GM19239 (cell line): ENCODE results near the gene SLC28A1.
"Not testable (repeated sequence)": the region's sequence is repeated elsewhere in the genome, so short reads cannot be mapped to it uniquely, and the experiment has no call there.

Experiments used
- DNase-seq: peaks from one replicate; pipeline ENCODE4 v3.0.0; 2011; ENCODE audit warnings: low spot score; ENCODE audit not compliant: insufficient read length
- FAIRE-seq: peaks from 2 replicates; lab custom pipeline; 2011; peaks lifted over from hg19 to GRCh38; lab: Jason Lieb, UNC

SLC28A1 gene

DNA sequence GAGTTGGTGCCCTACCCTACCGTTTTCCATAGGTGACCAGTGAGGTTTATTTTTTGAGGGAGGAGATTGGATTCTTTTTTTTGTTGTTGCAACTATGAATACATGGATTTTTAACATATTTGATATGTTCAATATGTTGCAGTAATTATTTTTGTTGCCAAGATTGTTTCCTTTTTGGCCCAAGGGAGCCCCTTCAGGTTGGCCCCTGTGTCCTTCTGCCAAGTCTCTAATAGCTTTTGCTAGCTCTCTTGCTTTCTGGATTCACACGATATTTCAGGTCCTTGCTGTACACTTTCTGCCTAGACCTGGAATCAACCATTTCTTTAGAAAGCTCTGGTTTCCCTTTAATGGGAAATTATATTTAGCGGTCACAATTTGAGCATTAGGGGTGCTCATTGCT is 22.7 kb upstream of the SLC28A1 start:
- DNase-seq (no peak), FAIRE-seq (no peak)

GRCh38 chr15:84862214-84862975 is 22.1 kb upstream of the SLC28A1 start:
- FAIRE-seq (no peak), DNase-seq (no peak)

- no peak for DNase-seq
These were observed 20.7 kb upstream of the SLC28A1 start for GRCh38 chr15:84863565-84864443.

GRCh38 chr15:84864444-84864795 is 20.0 kb upstream of the SLC28A1 start:
- FAIRE-seq: no peak
- DNase-seq: no peak

More at GRCh38 chr15:84863565-84864443, 20.7 kb upstream of the SLC28A1 start:
- no peak for FAIRE-seq

- no peak for DNase-seq
- no peak for FAIRE-seq
These were observed 19.3 kb upstream of the SLC28A1 start for GRCh38 chr15:84865074-84865569.

GRCh38 chr15:84868037-84868880 is 16.2 kb upstream of the SLC28A1 start:
- FAIRE-seq: no peak

DNA sequence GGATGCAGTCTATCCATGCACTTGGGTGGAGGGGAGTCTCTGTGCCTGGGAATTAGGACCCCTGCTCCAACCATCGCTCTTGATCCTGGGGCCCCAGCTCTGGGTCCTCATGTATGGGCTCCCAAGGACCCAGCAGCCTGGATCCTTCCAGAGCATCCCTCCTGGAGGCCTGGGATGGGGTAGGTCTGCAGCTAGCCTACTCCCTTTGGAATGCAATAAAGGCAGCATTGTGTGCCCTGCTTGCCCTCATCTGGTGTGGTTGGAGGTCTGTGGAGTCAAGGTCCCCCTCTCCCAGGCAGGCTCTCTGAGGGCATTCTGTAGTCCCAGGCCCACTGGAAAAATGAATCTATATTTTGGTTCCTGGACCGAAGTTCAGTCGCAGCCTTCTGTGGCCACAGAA is 15.0 kb upstream of the SLC28A1 start:
- DNase-seq (no peak), FAIRE-seq (no peak)

More at GRCh38 chr15:84868037-84868880, 16.2 kb upstream of the SLC28A1 start:
- DNase-seq: no peak

- FAIRE-seq: no peak
These were observed 13.0 kb upstream of the SLC28A1 start for GRCh38 chr15:84871428-84871985.

GRCh38 chr15:84872009-84872910 is 12.2 kb upstream of the SLC28A1 start:
- no peak for FAIRE-seq
- no peak for DNase-seq

More at GRCh38 chr15:84871428-84871985, 13.0 kb upstream of the SLC28A1 start:
- DNase-seq: no peak

DNA sequence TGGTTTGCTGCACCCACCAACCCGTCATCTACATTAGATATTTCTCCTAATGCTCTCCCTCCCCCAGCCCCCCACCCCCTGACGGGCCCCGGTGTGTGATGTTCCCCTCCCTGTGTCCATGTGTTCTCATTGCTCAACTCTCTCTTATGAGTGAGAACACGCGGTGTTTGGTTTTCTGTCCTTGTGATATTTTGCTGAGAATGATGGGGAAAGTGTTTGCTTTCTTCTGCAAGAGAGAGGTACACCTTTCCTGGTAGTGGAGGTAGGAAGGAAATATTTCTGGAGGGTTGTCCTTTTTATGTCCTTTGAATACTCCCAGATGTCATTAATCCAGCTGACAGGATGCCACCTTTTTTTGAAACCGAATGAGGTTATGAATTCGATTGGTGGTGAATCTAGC is 10.5 kb upstream of the SLC28A1 start:
- DNase-seq (no peak), FAIRE-seq (no peak)

DNA sequence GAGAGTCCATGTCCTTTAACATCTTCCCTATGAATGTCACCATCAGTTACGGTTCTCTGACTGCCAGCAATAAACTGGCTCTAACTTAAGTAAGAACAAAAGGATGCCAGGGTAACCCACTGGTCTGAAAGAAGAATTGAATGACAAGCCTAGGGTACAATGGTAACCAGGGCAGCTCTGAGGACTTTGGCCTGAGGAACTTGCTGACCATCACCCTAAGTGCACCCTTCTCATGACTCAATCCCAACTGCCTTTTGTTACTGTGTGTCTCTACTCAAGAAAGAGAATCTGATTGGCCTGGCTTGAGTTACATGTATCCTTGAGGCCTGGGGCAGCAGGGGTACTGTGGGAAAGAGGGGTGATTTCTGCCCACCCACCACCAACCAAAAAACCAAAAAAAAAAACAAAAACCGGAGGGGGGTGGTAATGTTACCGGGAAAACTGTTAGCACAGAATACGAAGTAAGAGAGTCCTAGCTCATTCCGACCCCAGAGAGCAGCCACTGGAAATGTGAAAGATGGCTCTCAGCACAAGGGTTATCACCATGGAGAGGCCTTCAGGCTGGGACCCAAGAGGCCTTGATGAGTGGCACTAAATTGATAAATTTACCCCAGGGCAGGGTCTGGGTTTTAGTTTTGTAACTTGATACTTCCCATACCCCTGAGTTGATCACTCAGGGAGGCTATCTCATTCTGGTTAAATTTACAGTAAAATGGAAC is 9.3 kb upstream of the SLC28A1 start:
- DNase-seq (no peak), FAIRE-seq (no peak)

DNA sequence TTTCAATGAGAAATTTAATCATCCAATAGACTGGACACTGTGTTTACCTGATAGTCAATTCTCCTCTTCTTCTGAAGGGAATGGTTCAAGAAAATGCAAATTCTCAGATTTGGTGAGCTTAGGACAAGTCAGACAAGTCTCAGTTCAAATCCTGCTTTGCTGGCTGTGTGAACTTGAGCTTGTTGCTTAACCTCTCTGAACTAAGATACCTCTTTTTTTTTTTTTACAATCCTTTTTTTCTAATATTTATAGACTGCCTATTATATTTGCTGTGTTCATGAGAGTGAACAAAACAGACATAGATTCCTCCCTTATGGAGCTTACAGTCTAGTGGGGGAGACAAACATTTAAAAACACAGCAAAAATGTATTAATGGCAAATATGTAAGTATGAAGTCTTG is 8.2 kb upstream of the SLC28A1 start:
- DNase-seq (no peak), FAIRE-seq (no peak)

DNA sequence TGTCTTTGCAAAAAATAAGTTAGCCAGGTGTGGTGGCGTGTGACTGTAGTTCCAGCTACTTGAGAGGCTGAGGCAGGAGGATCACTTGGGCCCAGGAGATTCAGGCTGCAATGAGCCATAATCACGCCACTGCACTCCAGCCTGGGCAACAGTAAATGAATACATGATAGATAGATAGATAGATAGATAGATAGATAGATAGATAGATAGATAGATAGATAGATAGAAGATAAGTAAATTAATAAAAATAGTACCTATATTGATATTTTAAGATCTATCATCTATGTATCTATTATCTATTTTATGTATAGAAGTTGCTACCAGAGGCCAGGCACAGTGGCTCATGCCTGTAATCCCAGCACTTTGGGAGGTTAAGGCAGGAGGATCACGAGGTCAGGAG is 6.8 kb upstream of the SLC28A1 start:
- not testable (repeated sequence) for DNase-seq, FAIRE-seq

- FAIRE-seq (no peak), DNase-seq (peak; percentile 41)
These were observed 6.0 kb upstream of the SLC28A1 start for GRCh38 chr15:84878504-84878903.

- FAIRE-seq: no peak
These were observed 5.2 kb upstream of the SLC28A1 start for GRCh38 chr15:84879088-84879780.

GRCh38 chr15:84880007-84880406 is 4.5 kb upstream of the SLC28A1 start:
- FAIRE-seq (no peak), DNase-seq (no peak)

More at GRCh38 chr15:84879088-84879780, 5.2 kb upstream of the SLC28A1 start:
- no peak for DNase-seq

GRCh38 chr15:84880822-84881519 is 3.5 kb upstream of the SLC28A1 start:
- DNase-seq (no peak), FAIRE-seq (no peak)
